Measurements from ENCODE around the gene EFNB2.

Gene EFNB2

DNA sequence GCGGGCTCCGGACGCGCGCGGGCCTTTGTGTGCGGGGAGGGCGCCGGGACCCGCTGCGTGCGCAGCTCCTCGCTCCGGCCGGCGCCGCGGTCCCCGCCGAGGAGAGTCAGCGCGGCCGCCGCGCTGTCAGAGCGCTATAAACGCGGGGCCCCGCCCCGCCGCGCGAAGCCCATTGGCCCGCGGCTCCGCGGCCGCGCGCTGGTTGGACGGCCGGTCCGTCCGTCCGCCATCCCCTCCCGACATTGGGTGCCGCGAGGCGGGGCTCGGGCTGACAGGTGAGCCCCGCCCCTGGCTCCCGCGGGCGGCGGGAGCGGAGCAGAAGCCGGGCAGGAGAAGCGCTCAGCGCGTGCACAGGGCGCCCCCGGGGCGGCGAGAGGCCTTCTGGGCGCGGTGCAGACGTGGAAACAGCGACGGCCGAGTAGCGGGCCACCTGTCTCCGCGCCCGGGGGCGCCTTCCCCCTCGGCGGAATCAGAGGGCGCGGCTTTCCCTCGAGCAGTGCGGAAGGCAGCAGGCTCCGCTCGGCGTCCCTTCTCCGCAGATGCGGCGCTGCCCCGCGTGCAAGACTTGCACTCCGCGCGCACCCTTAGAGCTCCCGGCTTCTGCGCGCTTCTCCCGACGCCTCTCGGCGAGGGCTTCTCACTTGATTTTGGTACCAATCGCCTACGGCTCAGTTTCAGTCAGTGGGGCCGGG lies at the start of gene EFNB2:
Gene EFNB2 (minus strand): TSS at position 111 of the 692 bp plus-strand sequence. CDS start 698 bp downstream, outside the sequence.
- TF ChIP-seq, protein P1, sequence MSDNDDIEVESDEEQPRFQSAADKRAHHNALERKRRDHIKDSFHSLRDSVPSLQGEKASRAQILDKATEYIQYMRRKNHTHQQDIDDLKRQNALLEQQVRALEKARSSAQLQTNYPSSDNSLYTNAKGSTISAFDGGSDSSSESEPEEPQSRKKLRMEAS (IDR thresholded peaks at IDR 0.05), result peak; percentile 83
- TF ChIP-seq REST (IDR thresholded peaks at IDR 0.05; ENCODE audit: low read depth), result no peak
- TF ChIP-seq TAF1 (IDR thresholded peaks at IDR 0.05; ENCODE audit: low read depth), result peak; percentile 71; the same call in 1 of the 2 replicates
- peak; percentile 11; the same call in 1 of the 2 replicates for TF ChIP-seq RAD21 (IDR thresholded peaks at IDR 0.05; ENCODE audit: low read depth)

DNA sequence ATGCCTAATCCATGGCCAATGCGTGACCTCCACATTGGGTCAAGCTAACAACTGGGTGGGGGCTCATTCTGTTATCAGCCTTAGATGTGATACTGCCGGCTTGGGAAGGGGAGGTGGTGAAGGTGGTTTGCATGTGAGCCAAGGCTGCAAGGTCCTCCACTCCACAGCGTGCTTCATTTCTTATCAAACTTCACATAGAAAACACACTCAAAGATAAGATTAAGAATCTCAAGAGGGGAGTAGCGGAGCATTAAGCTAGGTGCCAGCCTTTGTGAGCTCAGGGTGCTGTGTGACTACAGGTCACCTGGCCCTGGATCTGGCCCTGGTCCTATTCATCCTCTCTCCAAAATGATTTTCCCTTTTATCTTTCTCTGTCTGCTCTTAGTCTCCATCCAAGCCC lies 45.8 kb upstream of the EFNB2 start:
- no peak for TF ChIP-seq FOXM1 (IDR thresholded peaks at IDR 0.05; ENCODE audit: borderline replicate concordance, low read depth)
- no peak for TF ChIP-seq TCF12 (IDR thresholded peaks at IDR 0.05; ENCODE audit: low read depth)
- TF ChIP-seq TEAD4 (IDR thresholded peaks at IDR 0.05), result no peak
- TF ChIP-seq ZBTB7A (IDR thresholded peaks at IDR 0.05; ENCODE audit: low read depth), result no peak
- TF ChIP-seq USF1 (IDR thresholded peaks at IDR 0.05), result no peak
- TF ChIP-seq YY1 (IDR thresholded peaks at IDR 0.05; ENCODE audit: low read depth), result no peak
- no peak for TF ChIP-seq CREB1 (IDR thresholded peaks at IDR 0.05; ENCODE audit: low read depth)
- no peak for TF ChIP-seq TAF1 (IDR thresholded peaks at IDR 0.05; ENCODE audit: low read depth)
- TF ChIP-seq, protein P1 (IDR thresholded peaks at IDR 0.05), result no peak
- TF ChIP-seq CEBPB (IDR thresholded peaks at IDR 0.05), result no peak

- no peak for TF ChIP-seq ZBTB7A (IDR thresholded peaks at IDR 0.05; ENCODE audit: low read depth)
- TF ChIP-seq TCF12 (IDR thresholded peaks at IDR 0.05; ENCODE audit: low read depth), result no peak
- no peak for TF ChIP-seq REST (IDR thresholded peaks at IDR 0.05; ENCODE audit: low read depth)
- no peak for TF ChIP-seq FOXM1 (IDR thresholded peaks at IDR 0.05; ENCODE audit: borderline replicate concordance, low read depth)
- no peak for TF ChIP-seq TAF1 (IDR thresholded peaks at IDR 0.05; ENCODE audit: low read depth)
- no peak for TF ChIP-seq RAD21 (IDR thresholded peaks at IDR 0.05; ENCODE audit: low read depth)
- no peak for TF ChIP-seq EGR1 (IDR thresholded peaks at IDR 0.05)
- TF ChIP-seq YY1 (IDR thresholded peaks at IDR 0.05; ENCODE audit: low read depth), result no peak
- TF ChIP-seq, protein P1 (IDR thresholded peaks at IDR 0.05), result no peak
- no peak for TF ChIP-seq USF1 (IDR thresholded peaks at IDR 0.05)
- TF ChIP-seq NFIC (IDR thresholded peaks at IDR 0.05), result no peak
- TF ChIP-seq TEAD4 (IDR thresholded peaks at IDR 0.05), result no peak
- TF ChIP-seq CREB1 (IDR thresholded peaks at IDR 0.05; ENCODE audit: low read depth), result no peak
- no peak for TF ChIP-seq CEBPB (IDR thresholded peaks at IDR 0.05)
- no peak for TF ChIP-seq EP300 (IDR thresholded peaks at IDR 0.05; ENCODE audit: borderline replicate concordance)
Observed at GRCh38 chr13:106575896-106576295, 40.4 kb upstream of the EFNB2 start.

DNA sequence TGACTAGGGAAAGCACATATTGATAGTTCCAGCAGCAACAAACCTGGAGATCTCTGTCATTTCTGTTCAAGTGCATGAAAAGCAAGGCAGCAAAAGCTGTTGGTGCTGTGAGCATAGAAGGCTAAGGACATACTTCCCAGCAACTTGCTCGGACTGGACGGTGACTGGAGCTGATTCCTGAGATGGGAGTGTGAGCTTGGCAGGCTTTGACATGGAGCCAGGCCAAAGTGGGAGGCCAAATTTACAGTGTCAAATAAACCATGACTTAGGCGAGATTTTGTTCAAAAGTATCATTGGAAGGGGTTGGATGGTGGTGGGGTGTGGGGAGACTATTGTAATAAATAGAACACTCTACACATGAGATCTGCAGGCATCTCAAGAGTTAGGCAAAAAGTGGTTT lies 38.4 kb upstream of the EFNB2 start:
- TF ChIP-seq RAD21 (IDR thresholded peaks at IDR 0.05; ENCODE audit: low read depth) (no peak), CEBPB (IDR thresholded peaks at IDR 0.05) (no peak), NFIC (IDR thresholded peaks at IDR 0.05) (no peak), TEAD4 (IDR thresholded peaks at IDR 0.05) (no peak), EP300 (IDR thresholded peaks at IDR 0.05; ENCODE audit: borderline replicate concordance) (no peak), YY1 (IDR thresholded peaks at IDR 0.05; ENCODE audit: low read depth) (no peak), ZBTB7A (IDR thresholded peaks at IDR 0.05; ENCODE audit: low read depth) (no peak)

DNA sequence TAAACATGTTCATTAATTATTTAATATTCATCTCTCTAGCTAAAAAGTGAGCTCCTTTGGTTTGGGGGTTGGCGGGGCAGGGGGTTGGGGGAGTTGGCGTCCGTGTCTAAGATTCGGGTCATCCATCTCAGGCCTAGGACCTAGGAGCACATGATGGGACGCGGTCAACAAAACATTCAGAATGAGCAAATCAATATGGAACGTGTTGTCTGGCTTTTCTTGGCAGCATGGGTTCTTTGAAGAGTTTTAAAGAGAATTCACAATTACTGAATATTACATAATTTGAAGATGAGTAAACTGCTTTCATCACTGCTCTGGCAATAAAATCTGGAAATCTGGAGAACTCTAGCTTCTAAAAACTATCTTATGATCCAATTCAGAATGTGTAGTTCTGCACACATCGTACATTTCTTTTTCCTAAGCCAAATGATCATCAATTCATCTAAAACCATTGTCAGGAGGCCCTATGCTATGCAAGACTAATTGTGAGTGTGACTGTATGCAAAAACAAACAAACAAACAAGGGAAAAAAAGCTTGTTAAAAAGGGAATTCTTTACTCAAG lies 37.9 kb upstream of the EFNB2 start:
- TF ChIP-seq TAF1 (IDR thresholded peaks at IDR 0.05; ENCODE audit: low read depth), result no peak
- no peak for TF ChIP-seq ZBTB7A (IDR thresholded peaks at IDR 0.05; ENCODE audit: low read depth)
- no peak for TF ChIP-seq YY1 (IDR thresholded peaks at IDR 0.05; ENCODE audit: low read depth)
- TF ChIP-seq CEBPB (IDR thresholded peaks at IDR 0.05), result no peak
- no peak for TF ChIP-seq NFIC (IDR thresholded peaks at IDR 0.05)
- TF ChIP-seq TCF12 (IDR thresholded peaks at IDR 0.05; ENCODE audit: low read depth), result no peak
- no peak for TF ChIP-seq CREB1 (IDR thresholded peaks at IDR 0.05; ENCODE audit: low read depth)
- TF ChIP-seq, protein P1 (IDR thresholded peaks at IDR 0.05), result no peak
- TF ChIP-seq USF1 (IDR thresholded peaks at IDR 0.05), result no peak
- TF ChIP-seq EGR1 (IDR thresholded peaks at IDR 0.05), result no peak
- no peak for TF ChIP-seq EP300 (IDR thresholded peaks at IDR 0.05; ENCODE audit: borderline replicate concordance)
- no peak for TF ChIP-seq TEAD4 (IDR thresholded peaks at IDR 0.05)
- no peak for TF ChIP-seq RAD21 (IDR thresholded peaks at IDR 0.05; ENCODE audit: low read depth)
- no peak for TF ChIP-seq FOXM1 (IDR thresholded peaks at IDR 0.05; ENCODE audit: borderline replicate concordance, low read depth)
- TF ChIP-seq REST (IDR thresholded peaks at IDR 0.05; ENCODE audit: low read depth), result no peak
